Nephron (organoid): ENCODE results near the gene NOS1.

Experiments used
- H3K27ac Mint-ChIP-seq, 3 experiments: 2 replicates each; pipeline ENCODE4 v1.8.0; 2020; ENCODE audit warnings: mixed read lengths in 3 of 3, mild to moderate bottlenecking in 2 of 3, moderate library complexity in 1 of 3
- H3K27me3 Mint-ChIP-seq: 2 replicates; pipeline ENCODE4 v1.8.0; 2021; ENCODE audit warnings: low read depth, mild to moderate bottlenecking, moderate library complexity, mixed read lengths
- H3K36me3 Mint-ChIP-seq: 2 replicates; pipeline ENCODE4 v1.8.0; 2020; ENCODE audit warnings: low read depth, mixed read lengths
- H3K4me1 Mint-ChIP-seq: 2 replicates; pipeline ENCODE4 v1.8.0; 2020; ENCODE audit warnings: mixed read lengths
- H3K4me3 Mint-ChIP-seq, 3 experiments: 2 replicates each; pipeline ENCODE4 v1.8.0; 2020; ENCODE audit warnings: mild to moderate bottlenecking in 3 of 3, mixed read lengths in 3 of 3, moderate library complexity in 2 of 3
- H3K9me3 Mint-ChIP-seq: 2 replicates; pipeline ENCODE4 v1.8.0; 2020; ENCODE audit warnings: mixed read lengths
- TF ChIP-seq, protein P1 (sequence below), 3 experiments: fragments of 200-600 bp; sonication (generic); IDR thresholded peaks; one replicate each; pipeline ENCODE4 v1.5.0; 2021; ENCODE audit warnings: antibody characterized with exemption in 3 of 3; ENCODE audit not compliant: unreplicated experiment in 3 of 3

NOS1 gene

DNA sequence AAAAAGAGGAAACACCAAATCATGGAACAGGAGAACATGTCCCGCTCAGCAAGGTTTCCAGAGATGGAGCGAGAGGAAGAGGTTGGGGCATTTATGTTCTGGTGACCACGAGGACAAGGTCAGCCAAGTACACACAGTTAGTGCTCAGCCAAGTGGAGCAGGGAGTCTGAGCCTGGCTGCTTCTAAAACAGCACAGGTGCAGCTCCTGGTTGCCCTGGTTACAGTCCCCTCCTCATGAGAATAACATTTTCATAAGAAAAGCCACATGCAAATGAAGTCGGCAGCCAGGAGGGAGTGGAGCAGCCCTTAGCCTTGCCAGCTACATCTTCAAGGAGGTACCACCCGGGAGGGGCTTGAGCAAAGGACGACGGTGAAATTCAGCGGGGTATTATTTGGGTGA, 81.8 kb downstream of the NOS1 start:
- no peak overlapping the region for H3K27ac Mint-ChIP-seq
- no peak overlapping the region for H3K4me3 Mint-ChIP-seq
- no peaks in the 10 kb centered on the region for H3K36me3 Mint-ChIP-seq
- H3K27me3 Mint-ChIP-seq, result peaks cover 41% of the 10 kb centered on the region
- peaks cover 4% of the 10 kb centered on the region for H3K4me1 Mint-ChIP-seq
- TF ChIP-seq, protein P1, sequence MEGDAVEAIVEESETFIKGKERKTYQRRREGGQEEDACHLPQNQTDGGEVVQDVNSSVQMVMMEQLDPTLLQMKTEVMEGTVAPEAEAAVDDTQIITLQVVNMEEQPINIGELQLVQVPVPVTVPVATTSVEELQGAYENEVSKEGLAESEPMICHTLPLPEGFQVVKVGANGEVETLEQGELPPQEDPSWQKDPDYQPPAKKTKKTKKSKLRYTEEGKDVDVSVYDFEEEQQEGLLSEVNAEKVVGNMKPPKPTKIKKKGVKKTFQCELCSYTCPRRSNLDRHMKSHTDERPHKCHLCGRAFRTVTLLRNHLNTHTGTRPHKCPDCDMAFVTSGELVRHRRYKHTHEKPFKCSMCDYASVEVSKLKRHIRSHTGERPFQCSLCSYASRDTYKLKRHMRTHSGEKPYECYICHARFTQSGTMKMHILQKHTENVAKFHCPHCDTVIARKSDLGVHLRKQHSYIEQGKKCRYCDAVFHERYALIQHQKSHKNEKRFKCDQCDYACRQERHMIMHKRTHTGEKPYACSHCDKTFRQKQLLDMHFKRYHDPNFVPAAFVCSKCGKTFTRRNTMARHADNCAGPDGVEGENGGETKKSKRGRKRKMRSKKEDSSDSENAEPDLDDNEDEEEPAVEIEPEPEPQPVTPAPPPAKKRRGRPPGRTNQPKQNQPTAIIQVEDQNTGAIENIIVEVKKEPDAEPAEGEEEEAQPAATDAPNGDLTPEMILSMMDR (IDR thresholded peaks at IDR 0.05; ENCODE audit: unreplicated experiment in 3 of 3), result no peak
- H3K9me3 Mint-ChIP-seq, result peaks cover 2% of the 10 kb centered on the region

DNA sequence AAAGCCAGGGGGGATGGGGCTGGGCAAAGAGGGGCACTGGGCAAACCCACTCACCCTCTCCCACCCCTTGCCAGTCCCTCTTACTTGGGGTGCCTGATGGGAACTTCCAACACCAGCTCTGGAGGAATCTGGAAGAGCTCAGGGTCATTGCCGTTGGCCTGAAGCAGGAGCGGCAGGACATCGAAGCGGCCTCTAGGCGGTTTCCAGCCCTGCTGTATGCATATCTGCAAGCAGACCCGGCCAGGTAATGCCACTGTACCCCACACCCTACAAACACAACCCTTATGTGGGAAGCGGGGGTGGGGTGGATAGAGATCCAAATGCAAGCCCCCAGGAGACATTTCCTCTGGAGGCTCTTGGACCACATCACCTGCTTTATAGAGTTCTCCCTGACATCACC, 83.6 kb downstream of the NOS1 start:
- Mint-ChIP-seq H3K27me3 (peaks cover 50% of the 10 kb centered on the region), H3K27ac (no peak overlapping the region), H3K4me1 (no peaks in the 10 kb centered on the region), H3K9me3 (no peaks in the 10 kb centered on the region), H3K4me3 (no peak overlapping the region), H3K36me3 (no peaks in the 10 kb centered on the region)
- TF ChIP-seq, protein P1 (IDR thresholded peaks at IDR 0.05; ENCODE audit: unreplicated experiment in 3 of 3), result no peak

DNA sequence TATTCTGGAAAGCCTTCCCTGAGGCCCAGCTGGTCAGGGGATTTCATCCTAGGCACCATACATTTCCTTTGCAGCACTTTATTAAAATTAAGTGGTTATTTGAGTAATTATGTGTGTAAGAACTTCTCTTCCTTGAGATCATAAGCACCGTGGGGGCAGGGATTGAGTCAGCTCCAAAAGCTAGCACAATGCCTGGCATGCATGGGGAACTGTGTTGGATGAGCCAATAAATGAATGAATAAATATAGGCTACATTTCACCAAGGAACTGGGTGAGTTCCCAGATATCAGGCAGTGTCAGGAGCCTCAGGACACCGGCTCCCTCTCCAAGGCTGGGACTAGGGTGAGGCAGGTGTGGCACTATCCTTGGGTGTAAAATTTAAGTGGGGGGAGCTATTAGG, 88.3 kb downstream of the NOS1 start:
- TF ChIP-seq, protein P1 (IDR thresholded peaks at IDR 0.05; ENCODE audit: unreplicated experiment in 3 of 3), result no peak
- Mint-ChIP-seq H3K27ac (no peak overlapping the region), H3K9me3 (no peaks in the 10 kb centered on the region), H3K27me3 (peaks cover 35% of the 10 kb centered on the region), H3K4me1 (no peaks in the 10 kb centered on the region), H3K4me3 (no peak overlapping the region), H3K36me3 (no peaks in the 10 kb centered on the region)

DNA sequence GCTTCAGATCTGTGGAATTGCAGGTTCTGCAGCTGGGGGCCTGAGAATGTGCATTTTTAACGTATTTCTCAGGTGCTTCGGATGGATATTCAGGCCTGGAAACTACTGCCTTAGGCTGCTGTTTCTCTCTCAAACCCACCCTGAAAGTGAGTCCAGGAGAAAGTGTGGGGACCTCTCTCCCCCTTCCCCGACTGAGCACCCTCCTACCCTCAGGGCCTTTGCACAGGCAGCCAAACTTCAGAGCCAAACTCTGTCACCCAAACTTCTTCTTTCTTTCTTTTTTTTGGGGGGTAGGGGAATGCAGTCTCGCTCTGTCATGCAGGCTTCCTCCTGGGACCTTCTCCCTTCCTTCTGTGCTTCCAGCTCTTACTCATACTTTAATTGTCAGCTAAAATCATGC, 88.7 kb downstream of the NOS1 start:
- Mint-ChIP-seq H3K36me3 (no peaks in the 10 kb centered on the region), H3K27me3 (peaks cover 38% of the 10 kb centered on the region), H3K27ac (no peak overlapping the region), H3K4me1 (no peaks in the 10 kb centered on the region), H3K9me3 (no peaks in the 10 kb centered on the region), H3K4me3 (no peak overlapping the region)
- TF ChIP-seq, protein P1 (IDR thresholded peaks at IDR 0.05; ENCODE audit: unreplicated experiment in 3 of 3), result no peak

DNA sequence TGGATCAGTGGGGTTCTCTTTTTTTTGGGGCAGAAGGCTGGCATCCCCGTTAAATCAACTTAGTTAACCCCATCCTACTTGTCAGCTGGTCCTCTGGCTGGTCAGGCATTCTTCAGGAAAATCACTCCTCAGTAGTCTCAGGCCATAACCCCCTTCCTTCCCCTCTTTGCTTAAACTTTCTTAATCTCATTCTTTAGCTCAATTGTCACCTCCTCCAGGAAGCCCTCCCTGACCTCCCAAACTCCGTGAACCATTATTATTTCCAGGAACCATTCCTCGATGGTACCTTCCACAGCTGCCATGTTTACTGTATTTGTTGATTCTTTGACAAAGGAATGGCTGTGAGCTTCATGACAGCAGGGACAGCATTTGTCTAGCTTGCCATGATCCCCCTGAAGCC, 98.7 kb downstream of the NOS1 start:
- Mint-ChIP-seq H3K4me3 (no peak overlapping the region), H3K36me3 (no peaks in the 10 kb centered on the region), H3K27me3 (peaks cover 48% of the 10 kb centered on the region), H3K4me1 (no peaks in the 10 kb centered on the region), H3K27ac (no peak overlapping the region), H3K9me3 (peaks cover 3% of the 10 kb centered on the region)
- TF ChIP-seq, protein P1 (IDR thresholded peaks at IDR 0.05; ENCODE audit: unreplicated experiment in 3 of 3), result no peak

DNA sequence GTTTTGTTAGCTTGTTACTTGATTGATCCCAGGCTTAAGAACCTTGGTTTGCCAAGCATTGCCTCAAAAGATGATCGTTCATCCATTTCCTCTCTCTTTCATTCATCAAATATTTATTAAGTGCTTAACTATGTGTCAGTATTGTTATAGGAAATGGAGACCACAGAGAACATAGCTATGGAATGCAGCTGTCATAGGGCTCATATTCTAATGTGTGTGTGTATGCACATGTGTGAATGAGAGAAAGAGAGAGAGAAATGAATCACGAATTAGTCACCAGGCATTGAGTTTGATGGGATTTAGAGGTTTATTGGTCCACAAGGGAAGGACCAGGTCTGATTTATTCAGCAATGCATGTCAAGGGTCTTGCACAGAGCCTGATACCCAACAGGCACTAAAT, 100.2 kb downstream of the NOS1 start:
- Mint-ChIP-seq H3K27ac (no peak overlapping the region), H3K9me3 (peaks cover 3% of the 10 kb centered on the region), H3K27me3 (peaks cover 45% of the 10 kb centered on the region), H3K4me3 (no peak overlapping the region), H3K36me3 (no peaks in the 10 kb centered on the region), H3K4me1 (no peaks in the 10 kb centered on the region)
- TF ChIP-seq, protein P1 (IDR thresholded peaks at IDR 0.05; ENCODE audit: unreplicated experiment in 3 of 3), result no peak
